Activated CD4-positive, alpha-beta memory T cell treated with anti-CD3 and anti-CD28 coated beads, Interleukin-2, amount 10 ng/mL, durations not matched to agents 7 days and 5 days (primary cell): Measurements from ENCODE around the gene FOXP4. TPM values are rescaled to one million over a fixed set of nuclear protein-coding genes. Genes with fewer than 3 reads are reported as not detected.

Experiments
- CTCF ChIA-PET: fragments of 350-600 bp; sonication (Branson Sonifier 250); formaldehyde crosslinking; loops from one replicate; lab custom pipeline; 2021; ENCODE audit warnings: antibody characterized with exemption, inconsistent platforms; lab: Charles Lee
- POLR2A ChIA-PET: fragments of 350-600 bp; sonication (Branson Sonifier 250); formaldehyde crosslinking; loops from one replicate; lab custom pipeline; 2021; ENCODE audit warnings: antibody characterized with exemption; lab: Charles Lee
- DNase-seq: peaks from one replicate; pipeline ENCODE4 v3.0.0-alpha.2; 2020
- H3K27ac Mint-ChIP-seq: one replicate; pipeline ENCODE4 v1.8.0; 2021; ENCODE audit warnings: mild to moderate bottlenecking, mixed read lengths
- H3K27me3 Mint-ChIP-seq: one replicate; pipeline ENCODE4 v1.8.0; 2021; ENCODE audit warnings: mixed read lengths
- H3K36me3 Mint-ChIP-seq: one replicate; pipeline ENCODE4 v1.8.0; 2021; ENCODE audit warnings: low read depth, mixed read lengths
- H3K4me1 Mint-ChIP-seq: one replicate; pipeline ENCODE4 v1.8.0; 2021; ENCODE audit warnings: mixed read lengths
- H3K4me3 Mint-ChIP-seq: one replicate; pipeline ENCODE4 v1.8.0; 2021; ENCODE audit warnings: mild to moderate bottlenecking, mixed read lengths
- H3K9me3 Mint-ChIP-seq: one replicate; pipeline ENCODE4 v1.8.0; 2021; ENCODE audit warnings: mixed read lengths
- total RNA-seq, 2 experiments: library from RNA; stranded (reverse); gene quantifications; one replicate each; pipeline ENCODE4 v1.2.3, GENCODE V29; 2021

FOXP4 gene
- total RNA-seq, 2 experiments from 2014 or later: 7.9 to 8.5 TPM

DNA sequence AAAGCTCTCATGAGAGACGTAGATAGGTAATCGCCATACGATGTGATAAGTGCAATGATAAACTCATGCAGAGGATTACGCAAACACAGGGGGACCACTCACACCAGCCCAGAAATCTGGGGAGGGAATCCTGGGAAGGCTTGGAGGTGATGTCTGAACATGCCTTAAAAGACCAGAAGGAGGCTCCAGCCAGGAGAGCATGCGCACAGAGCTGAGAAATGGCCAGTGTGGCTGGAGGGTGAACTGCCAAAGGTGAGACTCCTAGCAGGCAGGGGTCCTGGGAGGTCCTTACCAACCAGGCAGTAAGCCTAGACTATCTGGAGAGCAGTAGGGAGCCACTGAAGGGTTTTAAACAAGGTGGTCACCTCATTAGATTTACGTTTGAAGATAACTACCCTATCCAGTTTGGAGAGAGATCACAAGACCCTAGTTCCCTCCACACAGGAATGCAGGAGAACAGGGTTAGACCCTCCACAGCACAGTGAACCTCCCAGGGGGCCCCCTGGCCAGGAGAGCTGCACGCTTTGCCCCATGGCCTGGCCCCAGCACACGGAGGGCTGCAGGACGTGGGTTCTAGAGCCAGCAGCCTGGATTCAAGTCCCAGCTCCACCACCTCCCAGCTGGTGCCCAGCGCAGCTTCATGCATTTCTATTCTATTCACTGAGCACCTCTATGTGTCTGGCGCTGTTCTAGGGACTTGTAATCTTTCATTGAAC is 105.2 kb downstream of the FOXP4 start:
- POLR2A ChIA-PET: no interaction called here
- CTCF ChIA-PET: no interaction called here
- DNase-seq: no peak
- Mint-ChIP-seq H3K4me1 (no peaks in the 10 kb centered on the region), H3K27me3 (peaks cover 7% of the 10 kb centered on the region), H3K36me3 (no peaks in the 10 kb centered on the region), H3K9me3 (no peaks in the 10 kb centered on the region), H3K27ac (no peak overlapping the region), H3K4me3 (no peak overlapping the region)

Other genes with a start within 250 kb of the FOXP4 start
- gene NCR2, start 210.8 kb upstream of the FOXP4 start, total RNA-seq: not detected
- gene MDFI, start 92.1 kb downstream of the FOXP4 start, total RNA-seq: not detected
- gene TFEB, start 189.2 kb downstream of the FOXP4 start, total RNA-seq: 10 to 100 TPM; 14.9 to 15.0 TPM
- not detected for gene PGC, start 201.0 kb downstream of the FOXP4 start, total RNA-seq
- 1 to 10 TPM; 4.0 to 4.2 TPM for gene FRS3, start 233.5 kb downstream of the FOXP4 start, total RNA-seq
- gene PRICKLE4, start 234.4 kb downstream of the FOXP4 start, total RNA-seq: not detected
- gene TOMM6, start 241.3 kb downstream of the FOXP4 start, total RNA-seq: 100 to 1,000 TPM; 126 to 130 TPM